ENCODE results near the gene BMP5.

DNA sequence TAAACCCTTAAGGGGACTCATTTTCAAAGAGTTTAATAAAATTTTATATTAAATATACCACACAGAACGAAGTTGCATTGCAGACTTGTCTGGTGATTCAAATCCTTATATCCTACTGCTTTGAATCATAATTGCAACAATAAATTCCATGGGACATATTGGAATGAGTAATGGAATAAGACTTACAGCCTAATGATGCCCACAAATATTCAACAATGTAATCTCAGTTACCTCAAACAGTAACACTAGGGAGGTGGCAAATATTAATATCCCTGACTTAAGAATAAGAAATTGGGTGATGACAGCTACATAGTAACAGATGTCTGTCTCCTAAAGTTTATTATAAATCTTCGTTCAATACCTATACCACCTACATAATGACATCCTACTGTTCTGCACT lies 52.6 kb downstream of the BMP5 start:
- TF ChIP-seq, protein P1, sequence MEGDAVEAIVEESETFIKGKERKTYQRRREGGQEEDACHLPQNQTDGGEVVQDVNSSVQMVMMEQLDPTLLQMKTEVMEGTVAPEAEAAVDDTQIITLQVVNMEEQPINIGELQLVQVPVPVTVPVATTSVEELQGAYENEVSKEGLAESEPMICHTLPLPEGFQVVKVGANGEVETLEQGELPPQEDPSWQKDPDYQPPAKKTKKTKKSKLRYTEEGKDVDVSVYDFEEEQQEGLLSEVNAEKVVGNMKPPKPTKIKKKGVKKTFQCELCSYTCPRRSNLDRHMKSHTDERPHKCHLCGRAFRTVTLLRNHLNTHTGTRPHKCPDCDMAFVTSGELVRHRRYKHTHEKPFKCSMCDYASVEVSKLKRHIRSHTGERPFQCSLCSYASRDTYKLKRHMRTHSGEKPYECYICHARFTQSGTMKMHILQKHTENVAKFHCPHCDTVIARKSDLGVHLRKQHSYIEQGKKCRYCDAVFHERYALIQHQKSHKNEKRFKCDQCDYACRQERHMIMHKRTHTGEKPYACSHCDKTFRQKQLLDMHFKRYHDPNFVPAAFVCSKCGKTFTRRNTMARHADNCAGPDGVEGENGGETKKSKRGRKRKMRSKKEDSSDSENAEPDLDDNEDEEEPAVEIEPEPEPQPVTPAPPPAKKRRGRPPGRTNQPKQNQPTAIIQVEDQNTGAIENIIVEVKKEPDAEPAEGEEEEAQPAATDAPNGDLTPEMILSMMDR (IDR thresholded peaks at IDR 0.05; ENCODE audit: low read depth, low read length), result no peak
- no peak for TF ChIP-seq EZH2phosphoT487 (IDR thresholded peaks at IDR 0.05; ENCODE audit: low read depth)
